ENCODE measurements around the gene JARID2. TPM values are rescaled to one million over a fixed set of nuclear protein-coding genes. Genes with fewer than 3 reads are reported as not detected.

Gene JARID2
- total and polyA plus RNA-seq, 2 of the 4 experiments (the other 2 are of a cell fraction), result 9.6 to 12.9 TPM

- Histone ChIP-seq H3K27me3 (ENCODE audit: control insufficient read depth, insufficient read depth, low read length) (no peaks in the 10 kb centered on the region), H4K5ac (ENCODE audit: low read depth, low read length) (no peak overlapping the region), H3K36me3 (ENCODE audit: control insufficient read depth, insufficient read depth, low read length) (no peaks in the 10 kb centered on the region), H3K4ac (ENCODE audit: low read depth, low read length) (no peak overlapping the region), H2AFZ (replicated peaks; ENCODE audit: low read length, poor library complexity) (no peak overlapping the region), H3K23ac (ENCODE audit: low read depth, low read length) (no peak overlapping the region), H3K56ac (ENCODE audit: extremely low read depth, insufficient read depth, low read length) (no peak overlapping the region), H3K4me2 (ENCODE audit: low read depth, low read length) (no peak overlapping the region), H2BK15ac (ENCODE audit: low read depth, low read length) (no peak overlapping the region), H3K4me3 (ENCODE audit: insufficient read depth, low read depth, low read length) (no peak overlapping the region), H3K79me1 (ENCODE audit: low read depth in 1 of 2, low read length in 2 of 2) (no peaks in the 10 kb centered on the region), H2BK20ac (ENCODE audit: low read depth, low read length) (no peak overlapping the region), H3K27ac (ENCODE audit: insufficient read depth, low read length) (no peak overlapping the region), H2BK120ac (ENCODE audit: low read depth, low read length) (no peak overlapping the region), H3K18ac (ENCODE audit: low read depth, low read length) (no peak overlapping the region), H2AK9ac (replicated peaks; ENCODE audit: low read depth, low read length, poor library complexity) (no peak overlapping the region), H3K4me1 (ENCODE audit: control insufficient read depth, insufficient read depth, low read length) (no peaks in the 10 kb centered on the region), H4K20me1 (ENCODE audit: insufficient read depth, low read length) (no peaks in the 10 kb centered on the region), H4K8ac (ENCODE audit: low read depth in 2 of 2, low read length in 2 of 2) (no peak overlapping the region), H3K9ac (ENCODE audit: low read depth, low read length) (no peak overlapping the region), H4K91ac (ENCODE audit: insufficient read depth, low read depth, low read length) (no peak overlapping the region), H2BK5ac (ENCODE audit: low read depth, low read length, poor library complexity, severe bottlenecking) (no peak overlapping the region), H3K14ac (replicated peaks; ENCODE audit: low read depth, low read length) (no peak overlapping the region), H3K9me1 (ENCODE audit: insufficient read depth, low read length) (no peaks in the 10 kb centered on the region), H2AK5ac (ENCODE audit: low read depth, low read length) (no peak overlapping the region), H3K9me3 (ENCODE audit: control insufficient read depth, insufficient read depth, low read length) (peaks cover 4% of the 10 kb centered on the region)
- in situ Hi-C loops (cut with MboI; ENCODE audit: low sequenced_read_pairs) (no loop called here), intact Hi-C loops (cut with micrococcal nuclease) (no loop called here), dilution Hi-C loops (cut with HindIII; ENCODE audit: low sequenced_read_pairs, unreplicated experiment) (no loop called here)
- no CpG with 5 or more reads among the region's 3 CpGs for WGBS, 2 experiments (ENCODE audit: extremely low coverage in 2 of 2, insufficient read length in 1 of 2)
- BruUV-seq (replicated peaks), result no TSS peak
- ATAC-seq (ENCODE audit: low read depth), result no peak
- no peak for DNase-seq
- ChIA-PET POLR2A (ENCODE audit: unreplicated experiment) (no interaction called here), CTCF (interaction anchor here (0.7 kb wide), 1 partner anchor 16 kb away, joined by 4 read pairs; no protein-coding TSS in a partner anchor)
- TF ChIP-seq SMC3 (IDR thresholded peaks at IDR 0.05; ENCODE audit: low read depth, low read length), result no peak
These were observed 15.0 kb upstream of the JARID2 start for GRCh38 chr6:15230827-15231226.
